ENCODE results near the gene LY6G6C. TPM values are rescaled to one million over a fixed set of nuclear protein-coding genes. Genes with fewer than 3 reads are reported as not detected.

LY6G6C gene
- total and polyA plus RNA-seq, 2 of the 13 experiments (the other 11 are each of a cell fraction or from before 2014, with no cell fraction given): 0.15 TPM; not detected in 1

DNA sequence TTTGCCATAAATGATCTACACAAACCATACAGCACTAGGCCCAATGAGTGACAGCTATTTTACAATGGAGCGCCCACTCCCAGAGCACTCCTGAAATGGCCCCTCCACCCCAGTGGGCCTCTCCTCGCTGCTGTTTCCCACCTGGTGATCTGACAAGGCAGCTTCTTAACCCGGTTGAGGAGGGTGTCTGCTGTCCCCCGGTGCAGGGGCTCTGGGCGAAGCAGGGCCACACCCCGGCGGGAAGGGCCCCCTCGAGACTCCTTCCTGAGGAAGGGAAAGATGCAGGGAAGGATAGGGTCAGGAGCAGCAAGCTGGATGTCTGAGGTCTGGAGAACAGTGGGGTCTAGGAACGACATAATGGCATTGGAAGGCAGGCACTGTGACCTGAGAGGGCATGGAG is 28.7 kb downstream of the LY6G6C start:
- TF ChIP-seq ZNF619 (CRISPR knock-in tag; IDR thresholded peaks at IDR 0.05) (no peak), ZNF550 (CRISPR knock-in tag; IDR thresholded peaks at IDR 0.05; ENCODE audit: borderline replicate concordance) (no peak), ZZZ3 (CRISPR knock-in tag; IDR thresholded peaks at IDR 0.05; ENCODE audit: borderline replicate concordance) (no peak), SMAD9 (CRISPR knock-in tag; IDR thresholded peaks at IDR 0.05) (no peak), ZNF777 (CRISPR knock-in tag; IDR thresholded peaks at IDR 0.05) (no peak), NFE2L2 (IDR thresholded peaks at IDR 0.05; ENCODE audit: low read length) (no peak)
- TF ChIP-seq, protein P1, sequence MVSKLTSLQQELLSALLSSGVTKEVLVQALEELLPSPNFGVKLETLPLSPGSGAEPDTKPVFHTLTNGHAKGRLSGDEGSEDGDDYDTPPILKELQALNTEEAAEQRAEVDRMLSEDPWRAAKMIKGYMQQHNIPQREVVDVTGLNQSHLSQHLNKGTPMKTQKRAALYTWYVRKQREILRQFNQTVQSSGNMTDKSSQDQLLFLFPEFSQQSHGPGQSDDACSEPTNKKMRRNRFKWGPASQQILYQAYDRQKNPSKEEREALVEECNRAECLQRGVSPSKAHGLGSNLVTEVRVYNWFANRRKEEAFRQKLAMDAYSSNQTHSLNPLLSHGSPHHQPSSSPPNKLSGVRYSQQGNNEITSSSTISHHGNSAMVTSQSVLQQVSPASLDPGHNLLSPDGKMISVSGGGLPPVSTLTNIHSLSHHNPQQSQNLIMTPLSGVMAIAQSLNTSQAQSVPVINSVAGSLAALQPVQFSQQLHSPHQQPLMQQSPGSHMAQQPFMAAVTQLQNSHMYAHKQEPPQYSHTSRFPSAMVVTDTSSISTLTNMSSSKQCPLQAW (CRISPR knock-in tag; IDR thresholded peaks at IDR 0.05): no peak
- TF ChIP-seq, protein P2, sequence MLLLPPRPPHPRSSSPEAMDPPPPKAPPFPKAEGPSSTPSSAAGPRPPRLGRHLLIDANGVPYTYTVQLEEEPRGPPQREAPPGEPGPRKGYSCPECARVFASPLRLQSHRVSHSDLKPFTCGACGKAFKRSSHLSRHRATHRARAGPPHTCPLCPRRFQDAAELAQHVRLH (CRISPR knock-in tag; IDR thresholded peaks at IDR 0.05; ENCODE audit: borderline replicate concordance, low read depth): no peak
- BruUV-seq (replicated peaks): no TSS peak

More for the DNA sequence above, 28.7 kb downstream of the LY6G6C start:
- Histone ChIP-seq H3K9me3 (ENCODE audit: low read length) (no peaks in the 10 kb centered on the region), H3K27me3 (ENCODE audit: control insufficient read depth in 1 of 2, insufficient read depth in 2 of 2, low read length in 2 of 2) (no peaks in the 10 kb centered on the region), H3K4me1 (ENCODE audit: insufficient read depth, low read length) (peaks cover 12% of the 10 kb centered on the region; the same call in 1 of the 2 replicates), H2AFZ (ENCODE audit: low read length) (no peak overlapping the region), H3K36me3 (replicated peaks in 1 of 2; ENCODE audit: control insufficient read depth in 1 of 2, insufficient read depth in 2 of 2, low read length in 2 of 2) (peaks cover 54 to 84% of the 10 kb centered on the region in 2 experiments), H3K27ac (ENCODE audit: extremely low read length, insufficient read depth, low read length) (no peak overlapping the region), H3K9ac (ENCODE audit: insufficient read depth, low read depth, low read length) (no peak overlapping the region), H4K20me1 (ENCODE audit: insufficient read depth, low read length) (no peaks in the 10 kb centered on the region), H3K4me3 (replicated peaks in 1 of 3; ENCODE audit: insufficient read depth in 1 of 3, low read depth in 2 of 3, low read length in 3 of 3) (no peak overlapping the region), H3K79me2 (ENCODE audit: insufficient read depth, low read length) (no peaks in the 10 kb centered on the region), H3K4me2 (ENCODE audit: low read depth, low read length) (no peak overlapping the region)
- in situ Hi-C loops (cut with HindIII; ENCODE audit: extremely low pct_ligation_motif_present, low pct_unique_long_range_greater_than_20kb) (no loop called here), intact Hi-C loops (cut with micrococcal nuclease; ENCODE audit: unreplicated experiment) (no loop called here)
- no peak for ATAC-seq
- ChIA-PET POLR2A (interaction anchor here (0.6 to 4.9 kb wide), 3 partner anchors 10 to 135 kb away, joined by 3 to 22 read pairs (median 4); partner anchors contain the start of genes ABHD16A, HSPA1B and MSH5), CTCF (ENCODE audit: low intra/inter-chr PET ratio, low total read pairs) (no interaction called here)
- no peak for DNase-seq (ENCODE audit: low spot score)
- no peak for FAIRE-seq
- 97% methylated on average over 9 of the region's 9 CpGs for WGBS (ENCODE audit: low lambda C conversion rate)

Measured in HepG2 (cell line).